Erythroblast (primary cell): ENCODE data around the gene CNTN4.

Experiments
- GATA1 ChIP-seq: IDR thresholded peaks from 2 replicates; pipeline ENCODE4 v1.6.1; 2011; ENCODE audit warnings: low read depth, mild to moderate bottlenecking, control low read depth, low read length, moderate library complexity
- POLR2A ChIP-seq: IDR thresholded peaks from 2 replicates; pipeline ENCODE4 v1.6.1; 2011; ENCODE audit warnings: mild to moderate bottlenecking, low read length

DNA sequence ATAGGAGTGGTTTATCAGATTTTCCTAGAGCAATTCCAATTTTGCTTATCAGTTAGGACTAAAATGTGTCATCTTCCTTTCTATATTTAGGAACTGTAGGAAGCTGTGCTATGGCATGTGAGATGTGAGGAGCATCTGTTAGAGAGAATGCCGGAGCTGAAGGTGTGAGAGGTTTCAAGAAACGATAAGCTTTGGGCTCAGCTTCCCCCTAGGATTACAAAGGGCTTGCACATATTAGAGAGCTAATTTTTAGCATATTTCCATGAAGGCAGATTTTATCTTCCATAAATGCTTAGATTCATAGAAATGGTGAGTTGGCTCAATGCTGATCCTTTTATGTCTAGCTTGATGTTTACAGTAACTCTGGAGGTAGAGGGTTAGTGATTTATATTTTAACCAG lies 120.2 kb downstream of the CNTN4 start:
- TF ChIP-seq POLR2A (no peak), GATA1 (no peak)
